Muscle layer of colon (tissue), 2 donors: ENCODE data around the gene MYNN.

Experiments
- H3K27ac ChIP-seq: one replicate; pipeline ENCODE4 v1.7.0; 2013; ENCODE audit warnings: low read depth, mild to moderate bottlenecking, low read length, moderate library complexity
- H3K27me3 ChIP-seq, 2 donors: one replicate each; pipeline ENCODE4 v1.7.0; 2013; ENCODE audit warnings: low read length in 2 of 2, mild to moderate bottlenecking in 2 of 2; ENCODE audit not compliant: insufficient read depth in 2 of 2, control insufficient read depth in 1 of 2
- H3K36me3 ChIP-seq: one replicate; pipeline ENCODE4 v1.7.0; 2013; ENCODE audit warnings: mild to moderate bottlenecking, low read length; ENCODE audit not compliant: insufficient read depth
- H3K4me1 ChIP-seq: one replicate; pipeline ENCODE4 v1.7.0; 2013; ENCODE audit warnings: mild to moderate bottlenecking, low read length; ENCODE audit not compliant: insufficient read depth
- H3K4me3 ChIP-seq, 2 donors: one replicate each; pipeline ENCODE4 v1.7.0; 2013; ENCODE audit warnings: low read length in 2 of 2, low read depth in 1 of 2, mild to moderate bottlenecking in 1 of 2, moderate library complexity in 1 of 2
- H3K9ac ChIP-seq: one replicate; pipeline ENCODE4 v1.7.0; 2013; ENCODE audit warnings: low read length
- H3K9me3 ChIP-seq: one replicate; pipeline ENCODE4 v1.7.0; 2013; ENCODE audit warnings: mild to moderate bottlenecking, low read length
- donor health status: abdominal sarcoma.
- donor health status: Adenocarcinoma of cecum.

The MYNN gene

GRCh38 chr3:169836942-169837275 lies 63.7 kb downstream of the MYNN start:
- Histone ChIP-seq H3K36me3 (no peaks in the 10 kb centered on the region), H3K9ac (no peak overlapping the region), H3K4me1 (no peaks in the 10 kb centered on the region), H3K4me3 (no peak overlapping the region), H3K27me3 (no peaks in the 10 kb centered on the region), H3K27ac (no peak overlapping the region), H3K9me3 (no peaks in the 10 kb centered on the region)

GRCh38 chr3:169838511-169839030 lies 65.4 kb downstream of the MYNN start:
- H3K9ac ChIP-seq = no peak overlapping the region
- no peak overlapping the region for H3K4me3 ChIP-seq
- no peaks in the 10 kb centered on the region for H3K27me3 ChIP-seq
- H3K27ac ChIP-seq = no peak overlapping the region
- H3K36me3 ChIP-seq = no peaks in the 10 kb centered on the region
- H3K4me1 ChIP-seq = no peaks in the 10 kb centered on the region
- H3K9me3 ChIP-seq = no peaks in the 10 kb centered on the region
